ENCODE results near the gene DAGLA. TPM values are rescaled to one million over a fixed set of nuclear protein-coding genes. Genes with fewer than 3 reads are reported as not detected.

The DAGLA gene
- total and polyA plus RNA-seq, 2 experiments from 2014 or later, result 7.4 to 8.9 TPM

GRCh38 chr11:61699737-61700160 is 19.6 kb downstream of the DAGLA start:
- DNase-seq (ENCODE audit: low spot score), result peak; percentile 58
- H3K4me1 ChIP-seq (ENCODE audit: insufficient read depth), result peaks cover 65% of the 10 kb centered on the region
- H3K79me2 ChIP-seq, result peaks cover 39% of the 10 kb centered on the region
- H3K4me2 ChIP-seq, result peak overlapping the region; percentile 49
- H3K27ac ChIP-seq, result peak overlapping the region; percentile 83
- WGBS (ENCODE audit: low lambda C conversion rate, missing lambda C conversion rate), result 81% methylated on average over 13 of the region's 13 CpGs
- no peaks in the 10 kb centered on the region for H3K27me3 ChIP-seq
- peaks cover 4% of the 10 kb centered on the region for H4K20me1 ChIP-seq (ENCODE audit: insufficient read depth, poor library complexity, severe bottlenecking)
- no peak overlapping the region for H3K4me3 ChIP-seq
- no peak for TF ChIP-seq EZH2phosphoT487 (IDR thresholded peaks at IDR 0.05; ENCODE audit: low read depth, severe bottlenecking, unreplicated experiment)
- no peak for TF ChIP-seq EZH2 (IDR thresholded peaks at IDR 0.05; ENCODE audit: borderline replicate concordance)
- TF ChIP-seq CTCF (IDR thresholded peaks at IDR 0.05; ENCODE audit: poor library complexity), result no peak
- no peak overlapping the region for H2AFZ ChIP-seq
- H3K9me3 ChIP-seq (ENCODE audit: low read depth), result no peaks in the 10 kb centered on the region
- H3K36me3 ChIP-seq (replicated peaks; ENCODE audit: insufficient read depth, low read depth), result no peaks in the 10 kb centered on the region
- no peaks in the 10 kb centered on the region for H3K9me2 ChIP-seq (replicated peaks; ENCODE audit: insufficient read depth)

DNA sequence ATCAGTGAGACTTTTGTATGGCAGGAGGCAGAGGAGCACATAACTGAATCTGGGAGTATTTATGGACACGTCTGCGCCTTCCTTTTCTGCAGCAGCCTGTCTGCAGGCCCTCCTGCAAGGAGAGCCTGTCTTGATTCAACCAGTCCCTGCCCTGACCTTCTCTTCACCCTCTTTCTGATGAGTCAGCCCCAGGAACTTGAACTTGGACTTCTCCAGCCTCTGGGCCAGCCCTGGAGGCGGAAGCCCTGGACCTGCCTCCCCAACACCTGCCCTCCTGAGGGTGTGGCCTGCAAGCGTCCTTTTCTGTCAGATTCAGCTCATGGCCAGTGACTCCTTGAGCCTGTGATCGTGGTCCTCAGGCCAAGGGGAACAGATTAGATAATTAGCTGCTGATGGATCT is 20.0 kb downstream of the DAGLA start:
- TF ChIP-seq EZH2 (IDR thresholded peaks at IDR 0.05; ENCODE audit: borderline replicate concordance), result no peak
- no peak for TF ChIP-seq CTCF (IDR thresholded peaks at IDR 0.05; ENCODE audit: poor library complexity)
- Histone ChIP-seq H3K27ac (peak overlapping the region; percentile 83), H2AFZ (no peak overlapping the region), H3K36me3 (replicated peaks; ENCODE audit: insufficient read depth, low read depth) (no peaks in the 10 kb centered on the region), H3K9me3 (ENCODE audit: low read depth) (no peaks in the 10 kb centered on the region), H3K27me3 (no peaks in the 10 kb centered on the region), H4K20me1 (ENCODE audit: insufficient read depth, poor library complexity, severe bottlenecking) (peaks cover 4% of the 10 kb centered on the region), H3K9me2 (replicated peaks; ENCODE audit: insufficient read depth) (no peaks in the 10 kb centered on the region), H3K4me3 (no peak overlapping the region), H3K4me1 (ENCODE audit: insufficient read depth) (peaks cover 61% of the 10 kb centered on the region), H3K79me2 (peaks cover 35% of the 10 kb centered on the region), H3K4me2 (peak overlapping the region; percentile 49)
- DNase-seq (ENCODE audit: low spot score), result peak; percentile 87
- 57% methylated on average over 5 of the region's 5 CpGs for WGBS (ENCODE audit: low lambda C conversion rate, missing lambda C conversion rate)

DNA sequence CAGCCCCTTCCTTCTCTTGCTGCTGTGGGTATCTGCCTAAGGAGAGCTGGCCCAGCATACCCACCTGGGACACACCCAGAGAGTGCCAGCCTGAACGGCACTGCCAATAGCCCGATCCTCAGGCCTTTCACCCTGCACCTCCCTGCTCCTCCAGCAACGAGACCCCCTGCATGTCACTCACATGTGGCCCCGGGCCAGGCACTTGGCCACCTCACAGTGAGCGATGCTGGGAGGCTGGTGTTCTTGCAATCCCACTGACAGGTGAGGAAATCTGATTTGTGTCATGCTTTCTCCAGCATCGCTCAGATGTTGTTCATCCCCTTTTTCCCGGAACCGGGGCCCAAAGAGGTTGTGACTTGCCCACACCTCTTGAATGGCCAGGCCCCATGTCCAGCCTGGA is 20.5 kb downstream of the DAGLA start:
- 91% methylated on average over 8 of the region's 8 CpGs for WGBS (ENCODE audit: low lambda C conversion rate, missing lambda C conversion rate)
- H3K4me1 ChIP-seq (ENCODE audit: insufficient read depth), result peaks cover 56% of the 10 kb centered on the region
- no peaks in the 10 kb centered on the region for H3K9me3 ChIP-seq (ENCODE audit: low read depth)
- peaks cover 4% of the 10 kb centered on the region for H4K20me1 ChIP-seq (ENCODE audit: insufficient read depth, poor library complexity, severe bottlenecking)
- no peak for DNase-seq (ENCODE audit: low spot score)
- H3K9me2 ChIP-seq (replicated peaks; ENCODE audit: insufficient read depth), result no peaks in the 10 kb centered on the region
- H3K36me3 ChIP-seq (replicated peaks; ENCODE audit: insufficient read depth, low read depth), result no peaks in the 10 kb centered on the region
- peaks cover 33% of the 10 kb centered on the region for H3K79me2 ChIP-seq
- no peaks in the 10 kb centered on the region for H3K27me3 ChIP-seq
- H3K27ac ChIP-seq, result peak overlapping the region; percentile 24
- H3K4me2 ChIP-seq, result no peak overlapping the region
- no peak overlapping the region for H3K4me3 ChIP-seq
- no peak overlapping the region for H2AFZ ChIP-seq
- no peak for TF ChIP-seq CTCF (IDR thresholded peaks at IDR 0.05; ENCODE audit: poor library complexity)
- no peak for TF ChIP-seq EZH2phosphoT487 (IDR thresholded peaks at IDR 0.05; ENCODE audit: low read depth, severe bottlenecking, unreplicated experiment)
- no peak for TF ChIP-seq EZH2 (IDR thresholded peaks at IDR 0.05; ENCODE audit: borderline replicate concordance)

All from hepatocyte (in vitro differentiated cells).